GM12891 (cell line): ENCODE measurements around the gene CX3CL1.

ENCODE experiments used
- DNase-seq: peaks from one replicate; pipeline ENCODE4 v3.0.0; 2011; ENCODE audit warnings: low spot score; ENCODE audit not compliant: insufficient read length
- FAIRE-seq: peaks from 2 replicates; lab custom pipeline; 2011; peaks lifted over from hg19 to GRCh38; lab: Jason Lieb, UNC
- PAX5 ChIP-seq: IDR thresholded peaks from 2 replicates; pipeline ENCODE4 v1.6.1; 2011; ENCODE audit warnings: low read length, moderate library complexity, mild to moderate bottlenecking; ENCODE audit not compliant: insufficient read depth, severe bottlenecking
- POLR2A ChIP-seq: IDR thresholded peaks from 2 replicates; pipeline ENCODE4 v1.6.1; 2011; ENCODE audit warnings: low read depth, low read length, control low read depth
- POLR2AphosphoS5 ChIP-seq: IDR thresholded peaks from 2 replicates; pipeline ENCODE4 v1.6.1; 2011; ENCODE audit warnings: low read depth, low read length, control low read depth
- POU2F2 ChIP-seq: IDR thresholded peaks from 2 replicates; pipeline ENCODE4 v1.6.1; 2011; ENCODE audit warnings: low read depth, mild to moderate bottlenecking, control low read depth, low read length, moderate library complexity
- SPI1 ChIP-seq: IDR thresholded peaks from 2 replicates; pipeline ENCODE4 v1.6.1; 2011; ENCODE audit warnings: low read depth, low read length, control low read depth
- TAF1 ChIP-seq: IDR thresholded peaks from 2 replicates; pipeline ENCODE4 v1.6.1; 2011; ENCODE audit warnings: low read depth, low read length, control low read depth

CX3CL1 gene

DNA sequence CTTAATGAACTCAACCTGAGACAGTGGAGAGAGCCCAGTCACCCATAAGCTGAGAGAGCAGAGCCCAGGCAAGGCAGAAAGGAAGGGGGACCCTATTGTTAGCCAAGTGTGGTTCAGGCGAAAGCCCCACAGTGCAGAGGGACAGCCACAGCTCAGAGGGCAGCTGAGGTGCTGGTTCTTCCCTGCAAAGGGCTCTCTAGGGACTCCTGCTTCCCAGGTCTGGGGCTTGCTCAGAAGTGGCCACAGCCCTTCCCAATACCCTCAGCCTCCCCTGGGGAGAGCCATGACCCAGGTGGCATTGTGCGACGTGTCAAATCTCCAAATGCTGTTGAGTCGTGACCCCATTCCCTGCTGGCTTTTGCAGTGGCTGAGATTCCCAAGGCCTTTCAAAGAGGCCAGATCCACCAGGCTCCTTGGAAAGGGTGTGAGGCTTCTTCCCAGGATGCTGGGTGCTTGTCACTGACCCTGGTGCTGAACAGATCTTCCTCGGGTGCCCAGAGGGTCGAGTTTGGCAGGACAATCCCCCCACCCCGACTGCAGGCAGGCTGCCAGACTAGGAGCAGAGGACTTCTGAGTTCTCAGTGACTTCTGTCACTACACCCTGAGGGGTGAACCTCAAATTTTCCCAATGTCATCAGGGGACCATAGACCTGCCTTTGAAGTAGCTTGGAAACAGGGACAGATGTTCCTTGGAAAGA lies 29.8 kb downstream of the CX3CL1 start:
- TF ChIP-seq SPI1 (no peak), POLR2AphosphoS5 (no peak), TAF1 (no peak), POU2F2 (no peak), PAX5 (no peak), POLR2A (no peak)
- FAIRE-seq (peak; percentile 56), DNase-seq (no peak)

GRCh38 chr16:57403965-57404817 lies 31.9 kb downstream of the CX3CL1 start, which contains the start of gene CCL17:
CCL17 (plus strand) TSS chr16:57404767; CDS start chr16:57413933, 9,166 bp downstream.
- FAIRE-seq, result no peak

DNA sequence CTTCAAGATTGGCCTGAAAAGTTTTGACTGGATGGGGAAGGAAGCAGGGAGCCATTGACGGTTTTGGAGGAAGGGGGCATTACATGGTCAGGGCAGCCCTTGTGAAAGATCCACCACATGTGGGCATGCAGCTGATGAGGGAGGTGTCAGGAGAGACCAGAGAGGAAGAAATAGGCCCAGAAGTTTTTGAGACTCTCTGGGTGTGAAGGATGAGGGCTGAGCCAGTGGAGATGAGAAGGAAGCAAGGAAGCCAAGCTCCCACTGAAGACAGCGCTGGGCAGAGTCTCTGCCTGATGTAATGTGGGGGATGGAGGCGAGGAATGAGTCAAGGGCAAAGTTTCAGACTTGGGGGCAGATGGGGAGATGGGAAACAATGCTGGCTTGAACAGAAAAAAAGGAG lies 32.8 kb downstream of the CX3CL1 start:
- DNase-seq (no peak), FAIRE-seq (no peak)
- TF ChIP-seq TAF1 (no peak), POU2F2 (no peak), SPI1 (no peak), POLR2AphosphoS5 (no peak), PAX5 (no peak), POLR2A (no peak)

More at GRCh38 chr16:57403965-57404817, 31.9 kb downstream of the CX3CL1 start, which contains the start of gene CCL17:
- no peak for DNase-seq
- TF ChIP-seq TAF1, result no peak
- TF ChIP-seq PAX5, result no peak
- TF ChIP-seq POLR2AphosphoS5, result no peak
- TF ChIP-seq SPI1, result no peak
- TF ChIP-seq POLR2A, result no peak
- TF ChIP-seq POU2F2, result no peak

GRCh38 chr16:57406881-57407280 lies 34.6 kb downstream of the CX3CL1 start:
- TF ChIP-seq PAX5 (no peak), POLR2A (no peak), TAF1 (no peak), POLR2AphosphoS5 (no peak), SPI1 (peak; percentile 14; the same call in 1 of the 2 replicates), POU2F2 (no peak)
- DNase-seq, result no peak
- FAIRE-seq, result peak; percentile 5

- FAIRE-seq, result peak; percentile 77
- no peak for TF ChIP-seq PAX5
- no peak for TF ChIP-seq POLR2A
- no peak for DNase-seq
Measured at GRCh38 chr16:57407521-57408353, 35.4 kb downstream of the CX3CL1 start.

- TF ChIP-seq POLR2A (no peak), TAF1 (no peak), PAX5 (no peak), SPI1 (0 out of 2 replicates have a peak, but pooled peaks have one; percentile 19), POU2F2 (no peak)
- DNase-seq, result no peak
- no peak for FAIRE-seq
Measured at GRCh38 chr16:57409065-57409464, 36.8 kb downstream of the CX3CL1 start.

GRCh38 chr16:57409870-57410587 lies 37.7 kb downstream of the CX3CL1 start:
- DNase-seq (no peak), FAIRE-seq (no peak)
- TF ChIP-seq POU2F2 (no peak), POLR2A (no peak), SPI1 (no peak), POLR2AphosphoS5 (no peak), PAX5 (no peak), TAF1 (no peak)

DNA sequence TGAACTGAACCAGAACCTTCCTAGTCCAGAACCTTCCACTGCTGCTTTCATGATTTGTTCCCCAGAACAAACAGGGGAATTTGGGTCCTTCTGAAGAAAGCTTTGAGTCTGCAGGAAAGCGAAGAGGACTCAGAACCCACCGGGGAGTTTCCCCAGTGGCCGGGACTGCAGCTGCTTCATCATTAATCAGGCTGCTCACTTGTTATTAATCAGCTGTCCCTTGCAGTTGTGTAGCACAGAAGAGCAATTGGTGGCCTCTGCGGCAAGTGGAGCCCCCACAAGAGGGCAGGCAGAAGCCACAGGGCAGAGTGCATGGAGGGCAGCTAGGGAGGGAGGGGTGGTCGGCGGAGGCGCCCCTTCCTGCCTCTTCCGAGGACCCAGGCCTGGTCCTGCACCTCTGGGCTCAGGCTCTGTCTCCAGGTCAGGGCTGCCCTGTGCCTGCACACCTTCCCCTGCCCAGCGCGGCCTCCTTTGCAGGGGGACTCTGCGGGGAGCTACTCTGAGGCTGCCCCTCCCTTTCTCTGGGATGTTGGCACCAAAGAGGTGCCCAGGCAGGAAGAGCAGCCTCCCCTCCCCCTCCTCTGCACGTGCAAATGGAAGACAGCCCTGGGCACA lies 39.2 kb downstream of the CX3CL1 start:
- TF ChIP-seq POLR2A (no peak), SPI1 (no peak), PAX5 (no peak), POLR2AphosphoS5 (no peak), TAF1 (no peak), POU2F2 (no peak)
- DNase-seq (no peak), FAIRE-seq (peak; percentile 50)
